ENCODE data around the gene SLC16A4. TPM values are rescaled to one million over a fixed set of nuclear protein-coding genes. Genes with fewer than 3 reads are reported as not detected.

Gene SLC16A4
- total and polyA plus RNA-seq, 10 of the 15 experiments (the other 5 are each of a cell fraction or from before 2014, with no cell fraction given), result 0.13 to 2.2 (median 0.26) TPM; not detected in 1

Other genes starting within 250 kb of the SLC16A4 start
- not detected in 2 replicates for gene SLC6A17, start 240.5 kb downstream of the SLC16A4 start, total RNA-seq (2014; rRNA removed)
- not detected in 2 replicates for gene SLC6A17, start 240.5 kb downstream of the SLC16A4 start, total RNA-seq (2014; rRNA removed; fragmentation: Illumina TruSeq; extraction: Trizol)
- gene SLC6A17, start 240.5 kb downstream of the SLC16A4 start, total RNA-seq (2021), result not detected in 2 replicates
- gene SLC6A17, start 240.5 kb downstream of the SLC16A4 start, polyA plus RNA-seq (2011; rRNA removed), result not detected in 2 replicates
- gene SLC6A17, start 240.5 kb downstream of the SLC16A4 start, polyA plus RNA-seq (2014; fragmentation: Illumina TruSeq; extraction: Trizol), result not detected in 2 replicates
- gene SLC6A17, start 240.5 kb downstream of the SLC16A4 start, polyA plus RNA-seq (2014; fragmentation: Nextera tagmentation; extraction: Ambion mirVana), result not detected
- not detected in 2 replicates for gene SLC6A17, start 240.5 kb downstream of the SLC16A4 start, polyA plus RNA-seq (2014; rRNA removed)
- not detected for gene SLC6A17, start 240.5 kb downstream of the SLC16A4 start, polyA plus RNA-seq (2016; fragmentation: Nextera tagmentation; extraction: Ambion mirVana)
- gene KCNC4, start 180.7 kb downstream of the SLC16A4 start, total RNA-seq (2014; rRNA removed), result 0.45 and 0.93 TPM in 2 replicates
- gene KCNC4, start 180.7 kb downstream of the SLC16A4 start, total RNA-seq (2014; rRNA removed; fragmentation: Illumina TruSeq; extraction: Trizol), result 0.22 and 0.28 TPM in 2 replicates
- gene KCNC4, start 180.7 kb downstream of the SLC16A4 start, total RNA-seq (2021), result 1.7 and 1.8 TPM in 2 replicates
- gene KCNC4, start 180.7 kb downstream of the SLC16A4 start, polyA plus RNA-seq (2011; rRNA removed), result 0.62 and 1.2 TPM in 2 replicates
- gene KCNC4, start 180.7 kb downstream of the SLC16A4 start, polyA plus RNA-seq (2014; fragmentation: Illumina TruSeq; extraction: Trizol), result 0.25 and 0.26 TPM in 2 replicates
- gene KCNC4, start 180.7 kb downstream of the SLC16A4 start, polyA plus RNA-seq (2014; fragmentation: Nextera tagmentation; extraction: Ambion mirVana), result under 1 TPM; 0.06 to 0.16 TPM
- gene KCNC4, start 180.7 kb downstream of the SLC16A4 start, polyA plus RNA-seq (2014; rRNA removed), result 0.83 and 0.90 TPM in 2 replicates
- under 1 TPM; 0.06 to 0.47 TPM for gene KCNC4, start 180.7 kb downstream of the SLC16A4 start, polyA plus RNA-seq (2016; fragmentation: Nextera tagmentation; extraction: Ambion mirVana)
- 62.5 and 63.2 TPM in 2 replicates for gene RBM15, start 51.6 kb downstream of the SLC16A4 start, total RNA-seq (2014; rRNA removed)
- 44.4 and 47.3 TPM in 2 replicates for gene RBM15, start 51.6 kb downstream of the SLC16A4 start, total RNA-seq (2014; rRNA removed; fragmentation: Illumina TruSeq; extraction: Trizol)
- gene RBM15, start 51.6 kb downstream of the SLC16A4 start, total RNA-seq (2021), result 47.8 and 51.6 TPM in 2 replicates
- gene RBM15, start 51.6 kb downstream of the SLC16A4 start, polyA plus RNA-seq (2011; rRNA removed), result 25.6 and 31.2 TPM in 2 replicates
- gene RBM15, start 51.6 kb downstream of the SLC16A4 start, polyA plus RNA-seq (2014; fragmentation: Illumina TruSeq; extraction: Trizol), result 11.3 and 15.6 TPM in 2 replicates
- 1 to 10 TPM; 3.1 to 3.6 TPM for gene RBM15, start 51.6 kb downstream of the SLC16A4 start, polyA plus RNA-seq (2014; fragmentation: Nextera tagmentation; extraction: Ambion mirVana)
- 26.7 and 27.0 TPM in 2 replicates for gene RBM15, start 51.6 kb downstream of the SLC16A4 start, polyA plus RNA-seq (2014; rRNA removed)
- 10 to 100 TPM; 25.1 to 26.4 TPM for gene RBM15, start 51.6 kb downstream of the SLC16A4 start, polyA plus RNA-seq (2016; fragmentation: Nextera tagmentation; extraction: Ambion mirVana)
- gene LAMTOR5, start 16.7 kb upstream of the SLC16A4 start, total RNA-seq (2014; rRNA removed), result 156 and 170 TPM in 2 replicates
- 64.1 and 65.9 TPM in 2 replicates for gene LAMTOR5, start 16.7 kb upstream of the SLC16A4 start, total RNA-seq (2014; rRNA removed; fragmentation: Illumina TruSeq; extraction: Trizol)
- gene LAMTOR5, start 16.7 kb upstream of the SLC16A4 start, total RNA-seq (2021), result 123 and 132 TPM in 2 replicates
- gene LAMTOR5, start 16.7 kb upstream of the SLC16A4 start, polyA plus RNA-seq (2011; rRNA removed), result 418 and 444 TPM in 2 replicates
- gene LAMTOR5, start 16.7 kb upstream of the SLC16A4 start, polyA plus RNA-seq (2014; fragmentation: Illumina TruSeq; extraction: Trizol), result 157 and 164 TPM in 2 replicates
- 100 to 1,000 TPM; 474 to 613 TPM for gene LAMTOR5, start 16.7 kb upstream of the SLC16A4 start, polyA plus RNA-seq (2014; fragmentation: Nextera tagmentation; extraction: Ambion mirVana)
- gene LAMTOR5, start 16.7 kb upstream of the SLC16A4 start, polyA plus RNA-seq (2014; rRNA removed), result 289 and 299 TPM in 2 replicates
- 100 to 1,000 TPM; 332 to 351 TPM for gene LAMTOR5, start 16.7 kb upstream of the SLC16A4 start, polyA plus RNA-seq (2016; fragmentation: Nextera tagmentation; extraction: Ambion mirVana)
- not detected in 2 replicates for gene PROK1, start 60.1 kb upstream of the SLC16A4 start, total RNA-seq (2014; rRNA removed)
- gene PROK1, start 60.1 kb upstream of the SLC16A4 start, total RNA-seq (2014; rRNA removed; fragmentation: Illumina TruSeq; extraction: Trizol), result not detected in 2 replicates
- gene PROK1, start 60.1 kb upstream of the SLC16A4 start, total RNA-seq (2021), result not detected in 2 replicates
- not detected in 2 replicates for gene PROK1, start 60.1 kb upstream of the SLC16A4 start, polyA plus RNA-seq (2011; rRNA removed)
- gene PROK1, start 60.1 kb upstream of the SLC16A4 start, polyA plus RNA-seq (2014; fragmentation: Illumina TruSeq; extraction: Trizol), result not detected in 2 replicates
- gene PROK1, start 60.1 kb upstream of the SLC16A4 start, polyA plus RNA-seq (2014; fragmentation: Nextera tagmentation; extraction: Ambion mirVana), result not detected
- gene PROK1, start 60.1 kb upstream of the SLC16A4 start, polyA plus RNA-seq (2014; rRNA removed), result not detected in 2 replicates
- gene PROK1, start 60.1 kb upstream of the SLC16A4 start, polyA plus RNA-seq (2016; fragmentation: Nextera tagmentation; extraction: Ambion mirVana), result not detected
- not detected in 2 replicates for gene KCNA10, start 128.1 kb upstream of the SLC16A4 start, total RNA-seq (2014; rRNA removed)
- not detected in 2 replicates for gene KCNA10, start 128.1 kb upstream of the SLC16A4 start, total RNA-seq (2014; rRNA removed; fragmentation: Illumina TruSeq; extraction: Trizol)
- not detected in 2 replicates for gene KCNA10, start 128.1 kb upstream of the SLC16A4 start, total RNA-seq (2021)
- gene KCNA10, start 128.1 kb upstream of the SLC16A4 start, polyA plus RNA-seq (2011; rRNA removed), result not detected in 2 replicates
- gene KCNA10, start 128.1 kb upstream of the SLC16A4 start, polyA plus RNA-seq (2014; fragmentation: Illumina TruSeq; extraction: Trizol), result not detected in 2 replicates
- not detected for gene KCNA10, start 128.1 kb upstream of the SLC16A4 start, polyA plus RNA-seq (2014; fragmentation: Nextera tagmentation; extraction: Ambion mirVana)
- gene KCNA10, start 128.1 kb upstream of the SLC16A4 start, polyA plus RNA-seq (2014; rRNA removed), result not detected in 2 replicates
- not detected for gene KCNA10, start 128.1 kb upstream of the SLC16A4 start, polyA plus RNA-seq (2016; fragmentation: Nextera tagmentation; extraction: Ambion mirVana)
- 0.11 and 0.17 TPM in 2 replicates for gene KCNA2, start 215.3 kb upstream of the SLC16A4 start, total RNA-seq (2014; rRNA removed)
- gene KCNA2, start 215.3 kb upstream of the SLC16A4 start, total RNA-seq (2014; rRNA removed; fragmentation: Illumina TruSeq; extraction: Trizol), result 0.13 and 0.14 TPM in 2 replicates
- 0.08 and 0.38 TPM in 2 replicates for gene KCNA2, start 215.3 kb upstream of the SLC16A4 start, total RNA-seq (2021)
- 0.01 and 0.07 TPM in 2 replicates for gene KCNA2, start 215.3 kb upstream of the SLC16A4 start, polyA plus RNA-seq (2011; rRNA removed)
- gene KCNA2, start 215.3 kb upstream of the SLC16A4 start, polyA plus RNA-seq (2014; fragmentation: Illumina TruSeq; extraction: Trizol), result 0.06 and 0.56 TPM in 2 replicates
- under 1 TPM in 1 of 2 experiments, not detected in 1; 0.02 TPM for gene KCNA2, start 215.3 kb upstream of the SLC16A4 start, polyA plus RNA-seq (2014; fragmentation: Nextera tagmentation; extraction: Ambion mirVana)
- 0.03 and 0.14 TPM in 2 replicates for gene KCNA2, start 215.3 kb upstream of the SLC16A4 start, polyA plus RNA-seq (2014; rRNA removed)
- under 1 TPM in 1 of 2 experiments, not detected in 1; 0.07 TPM for gene KCNA2, start 215.3 kb upstream of the SLC16A4 start, polyA plus RNA-seq (2016; fragmentation: Nextera tagmentation; extraction: Ambion mirVana)